Nephron progenitor cell (in vitro differentiated cells): ENCODE measurements around the gene EIF1.

ENCODE experiments used
- DNase-seq: peaks from one replicate; pipeline ENCODE4 v3.0.0; 2021
- H3K27ac Mint-ChIP-seq: 2 replicates; pipeline ENCODE4 v1.8.0; 2021; ENCODE audit warnings: mild to moderate bottlenecking, moderate library complexity, mixed read lengths
- H3K27me3 Mint-ChIP-seq: 2 replicates; pipeline ENCODE4 v1.8.0; 2021; ENCODE audit warnings: mild to moderate bottlenecking, low read depth, mixed read lengths; ENCODE audit not compliant: poor library complexity
- H3K36me3 Mint-ChIP-seq: 2 replicates; pipeline ENCODE4 v1.8.0; 2021; ENCODE audit warnings: low read depth, mixed read lengths
- H3K4me1 Mint-ChIP-seq: 2 replicates; pipeline ENCODE4 v1.8.0; 2021; ENCODE audit warnings: mixed read lengths
- H3K4me3 Mint-ChIP-seq: 2 replicates; pipeline ENCODE4 v1.8.0; 2021; ENCODE audit warnings: mild to moderate bottlenecking, moderate library complexity, mixed read lengths
- H3K9me3 Mint-ChIP-seq: 2 replicates; pipeline ENCODE4 v1.8.0; 2021; ENCODE audit warnings: mild to moderate bottlenecking, moderate library complexity, mixed read lengths
- TF ChIP-seq, protein P1 (sequence below): fragments of 200-600 bp; sonication (generic); IDR thresholded peaks from 2 replicates; pipeline ENCODE4 v1.5.0; 2021; ENCODE audit warnings: antibody characterized with exemption

EIF1 gene

DNA sequence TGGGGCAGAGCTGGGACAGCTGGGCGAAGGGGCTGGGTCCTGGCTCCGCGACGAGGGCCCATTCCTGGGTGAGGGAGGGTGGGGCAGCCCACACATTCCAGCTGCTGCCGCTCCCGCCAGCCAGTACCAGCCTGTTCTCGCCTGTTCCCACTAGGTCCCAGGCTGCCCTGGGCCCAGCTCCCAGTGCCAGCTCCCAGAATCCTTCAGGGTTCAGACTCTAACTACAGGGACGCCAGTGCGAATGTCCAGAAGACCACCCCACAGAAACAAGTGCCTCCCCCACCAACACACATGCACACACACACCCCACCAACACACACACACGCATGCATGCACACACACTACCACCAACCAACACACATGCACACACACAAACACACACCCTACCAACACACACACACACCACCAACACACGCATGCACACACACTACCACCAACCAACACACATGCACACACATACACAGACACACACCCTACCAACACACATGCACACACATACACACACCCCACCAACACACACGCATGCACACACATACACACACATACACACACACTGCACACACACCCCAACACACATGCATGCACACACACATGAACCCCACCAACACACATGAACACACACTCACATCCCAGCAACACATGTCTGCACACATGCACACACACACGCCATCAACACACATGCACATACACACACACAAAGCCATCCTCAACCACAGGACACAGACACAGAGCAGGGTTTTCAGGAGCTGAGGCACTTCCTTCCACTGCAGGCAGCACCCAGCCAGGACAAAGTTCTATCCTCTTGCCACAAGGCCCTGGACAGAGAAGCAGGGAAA lies 36.8 kb upstream of the EIF1 start:
- peaks cover 43% of the 10 kb centered on the region for H3K4me1 Mint-ChIP-seq
- TF ChIP-seq, protein P1, sequence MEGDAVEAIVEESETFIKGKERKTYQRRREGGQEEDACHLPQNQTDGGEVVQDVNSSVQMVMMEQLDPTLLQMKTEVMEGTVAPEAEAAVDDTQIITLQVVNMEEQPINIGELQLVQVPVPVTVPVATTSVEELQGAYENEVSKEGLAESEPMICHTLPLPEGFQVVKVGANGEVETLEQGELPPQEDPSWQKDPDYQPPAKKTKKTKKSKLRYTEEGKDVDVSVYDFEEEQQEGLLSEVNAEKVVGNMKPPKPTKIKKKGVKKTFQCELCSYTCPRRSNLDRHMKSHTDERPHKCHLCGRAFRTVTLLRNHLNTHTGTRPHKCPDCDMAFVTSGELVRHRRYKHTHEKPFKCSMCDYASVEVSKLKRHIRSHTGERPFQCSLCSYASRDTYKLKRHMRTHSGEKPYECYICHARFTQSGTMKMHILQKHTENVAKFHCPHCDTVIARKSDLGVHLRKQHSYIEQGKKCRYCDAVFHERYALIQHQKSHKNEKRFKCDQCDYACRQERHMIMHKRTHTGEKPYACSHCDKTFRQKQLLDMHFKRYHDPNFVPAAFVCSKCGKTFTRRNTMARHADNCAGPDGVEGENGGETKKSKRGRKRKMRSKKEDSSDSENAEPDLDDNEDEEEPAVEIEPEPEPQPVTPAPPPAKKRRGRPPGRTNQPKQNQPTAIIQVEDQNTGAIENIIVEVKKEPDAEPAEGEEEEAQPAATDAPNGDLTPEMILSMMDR = no peak
- no peak overlapping the region for H3K4me3 Mint-ChIP-seq
- no peaks in the 10 kb centered on the region for H3K36me3 Mint-ChIP-seq
- H3K27me3 Mint-ChIP-seq = peaks cover 3% of the 10 kb centered on the region
- H3K27ac Mint-ChIP-seq = peak overlapping the region; percentile 5
- H3K9me3 Mint-ChIP-seq = no peaks in the 10 kb centered on the region
- no peak for DNase-seq

DNA sequence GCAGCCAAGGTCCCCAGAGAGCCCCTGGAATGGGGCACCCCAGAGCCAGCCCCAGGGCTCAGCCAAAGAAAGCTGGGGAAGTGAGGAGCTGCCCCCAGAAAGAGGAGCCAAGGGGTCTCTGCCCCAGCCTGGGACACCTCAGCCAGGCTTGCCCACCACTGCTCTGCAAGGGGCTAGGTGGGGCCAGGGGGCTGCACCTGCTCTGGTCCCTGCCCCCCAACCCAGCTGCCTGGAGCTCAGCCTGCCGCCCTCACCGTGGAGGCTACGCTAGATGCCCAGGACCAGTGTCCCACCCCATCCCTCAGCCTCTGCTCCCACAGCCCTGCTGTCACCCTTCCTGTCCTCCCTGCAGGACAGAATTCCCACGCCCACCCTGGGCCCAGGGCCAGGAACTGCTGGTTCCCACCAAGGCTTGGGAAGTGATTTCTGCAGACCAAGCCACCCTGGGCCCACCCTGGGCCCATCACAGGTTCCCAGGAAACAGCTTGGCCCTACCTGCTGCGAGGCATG lies 36.2 kb upstream of the EIF1 start:
- DNase-seq = no peak
- H3K4me1 Mint-ChIP-seq = peaks cover 42% of the 10 kb centered on the region
- H3K4me3 Mint-ChIP-seq = no peak overlapping the region
- no peak overlapping the region for H3K27ac Mint-ChIP-seq
- peaks cover 3% of the 10 kb centered on the region for H3K27me3 Mint-ChIP-seq
- TF ChIP-seq, protein P1 = no peak
- no peaks in the 10 kb centered on the region for H3K9me3 Mint-ChIP-seq
- no peaks in the 10 kb centered on the region for H3K36me3 Mint-ChIP-seq

DNA sequence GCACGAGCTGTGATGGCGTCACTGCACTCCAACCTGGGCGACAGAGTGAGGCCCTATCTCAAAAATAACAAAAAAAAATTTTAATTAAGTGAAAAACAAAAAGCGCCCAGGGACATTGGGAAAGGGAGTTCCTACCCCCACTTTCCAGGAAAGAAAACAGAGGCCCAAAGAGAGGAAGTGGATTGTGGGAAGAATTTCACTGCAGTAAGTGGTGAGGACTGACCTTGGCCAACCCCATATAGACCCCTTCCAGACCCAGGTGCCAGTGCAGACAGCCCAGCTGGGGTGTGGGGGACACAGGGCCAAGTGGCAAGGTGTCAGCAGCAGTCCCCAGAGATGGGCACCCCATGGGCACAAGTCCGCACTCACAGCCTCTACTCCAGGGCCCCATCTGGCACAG lies 35.3 kb upstream of the EIF1 start:
- H3K4me3 Mint-ChIP-seq = no peak overlapping the region
- TF ChIP-seq, protein P1 = no peak
- DNase-seq = no peak
- peaks cover 39% of the 10 kb centered on the region for H3K4me1 Mint-ChIP-seq
- no peaks in the 10 kb centered on the region for H3K36me3 Mint-ChIP-seq
- H3K9me3 Mint-ChIP-seq = no peaks in the 10 kb centered on the region
- H3K27me3 Mint-ChIP-seq = no peaks in the 10 kb centered on the region
- H3K27ac Mint-ChIP-seq = no peak overlapping the region

DNA sequence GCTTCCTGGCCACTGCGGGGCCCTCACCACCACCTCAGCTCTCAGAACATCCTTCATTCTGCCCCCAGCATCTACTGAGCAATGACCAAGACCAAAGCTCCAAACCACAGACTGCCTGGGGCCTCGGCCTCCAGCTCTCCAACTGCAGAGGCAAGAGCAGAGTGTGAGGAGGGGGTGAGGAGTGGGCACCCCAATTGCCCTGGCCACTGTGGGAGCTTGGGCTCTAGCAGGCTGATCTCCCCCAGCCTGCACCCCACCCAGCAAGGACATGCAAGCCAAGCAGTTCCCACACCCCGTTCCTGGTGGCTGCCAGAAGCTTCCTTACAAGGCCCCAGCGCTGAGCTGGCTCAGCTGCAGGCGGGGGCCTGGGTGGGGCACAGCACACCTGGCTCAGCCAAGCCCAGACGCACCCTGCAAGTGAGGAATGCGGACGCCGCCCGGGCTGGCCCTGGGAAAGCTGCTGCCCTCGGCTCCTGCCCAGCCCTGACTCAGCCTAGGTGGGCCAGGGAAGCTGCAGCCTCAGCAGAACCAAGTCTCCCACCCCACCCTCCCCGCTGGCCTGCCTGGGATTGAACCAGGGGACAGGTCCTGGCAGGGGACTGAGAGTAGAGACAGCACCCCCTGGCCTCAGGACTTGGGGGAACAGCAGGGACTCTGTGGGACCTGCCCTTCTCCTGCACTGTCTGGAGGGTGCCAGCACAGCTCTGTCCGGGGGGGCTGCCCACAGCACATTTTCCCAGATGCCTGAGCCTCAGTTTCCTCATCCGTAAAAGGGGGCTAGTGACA lies 34.6 kb upstream of the EIF1 start:
- DNase-seq = no peak
- no peaks in the 10 kb centered on the region for H3K9me3 Mint-ChIP-seq
- H3K27ac Mint-ChIP-seq = no peak overlapping the region
- H3K36me3 Mint-ChIP-seq = no peaks in the 10 kb centered on the region
- TF ChIP-seq, protein P1 = no peak
- H3K4me3 Mint-ChIP-seq = no peak overlapping the region
- peaks cover 33% of the 10 kb centered on the region for H3K4me1 Mint-ChIP-seq
- H3K27me3 Mint-ChIP-seq = no peaks in the 10 kb centered on the region

DNA sequence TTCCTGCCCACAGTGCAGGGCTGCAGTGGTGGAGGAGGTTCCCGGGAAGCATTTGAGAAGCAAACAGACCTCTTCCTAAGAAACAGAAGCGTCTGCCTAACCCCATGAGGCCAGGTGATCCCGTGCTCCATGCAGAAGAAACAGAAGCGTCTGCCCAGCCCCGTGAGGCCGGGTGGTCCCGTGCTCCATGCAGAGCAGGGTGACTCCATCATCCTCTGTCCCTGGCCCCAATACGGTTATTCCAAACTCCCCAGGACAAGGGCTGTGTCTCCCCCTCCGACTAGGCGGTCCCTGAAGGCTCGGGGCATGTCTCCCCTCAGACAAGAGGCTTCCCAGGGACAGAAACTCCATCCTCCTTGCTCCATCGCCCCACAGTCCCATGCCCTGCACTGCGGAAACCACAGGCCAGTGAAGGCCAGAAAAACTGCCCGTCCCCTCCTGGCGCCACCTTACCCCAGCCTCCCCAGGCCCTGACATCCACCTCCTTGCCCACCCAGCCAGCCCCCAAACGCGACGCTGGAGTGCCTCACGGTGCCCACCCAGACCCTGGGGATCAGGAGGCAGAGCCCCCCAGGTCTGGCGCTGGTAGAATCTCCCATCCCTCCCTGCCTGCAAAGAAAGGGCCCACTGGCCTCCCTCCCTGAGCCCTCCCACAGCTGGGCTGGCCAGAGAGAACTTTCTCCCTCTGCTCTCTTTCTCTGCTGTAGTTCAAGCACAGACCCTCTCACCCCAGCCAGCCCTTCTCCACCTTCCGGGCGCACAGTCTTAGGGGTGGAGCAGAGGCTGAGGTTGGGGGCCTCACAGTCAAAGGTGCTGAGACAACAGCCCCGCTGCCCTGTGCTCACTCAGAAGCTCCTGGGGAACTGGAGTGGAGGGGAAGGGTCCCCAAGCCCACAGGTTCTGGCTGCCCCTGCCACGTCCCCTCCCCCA lies 33.7 kb upstream of the EIF1 start:
- DNase-seq = no peak
- Mint-ChIP-seq H3K9me3 (no peaks in the 10 kb centered on the region), H3K4me3 (no peak overlapping the region), H3K4me1 (peaks cover 33% of the 10 kb centered on the region), H3K27me3 (peaks cover 1% of the 10 kb centered on the region), H3K36me3 (no peaks in the 10 kb centered on the region), H3K27ac (peak overlapping the region; percentile 81)
- TF ChIP-seq, protein P1 = no peak
